Measurements from ENCODE around the gene CDA.
"Not testable (repeated sequence)": the region's sequence is repeated elsewhere in the genome, so short reads cannot be mapped to it uniquely, and the experiment has no call there.

The CDA gene

GRCh38 chr1:20586953-20587660 is 1.8 kb upstream of the CDA start:
- DNase-seq (ENCODE audit: low read depth) = no peak

GRCh38 chr1:20587661-20588053 is 1.2 kb upstream of the CDA start:
- DNase-seq (ENCODE audit: low read depth) = no peak

- no peak for DNase-seq (ENCODE audit: low read depth)
Observed at GRCh38 chr1:20589331-20590278, 708 bp downstream of the CDA start.

- no peak for DNase-seq (ENCODE audit: low read depth)
Observed at GRCh38 chr1:20590306-20590777, 1.4 kb downstream of the CDA start.

GRCh38 chr1:20593756-20594155 is 4.9 kb downstream of the CDA start:
- DNase-seq (ENCODE audit: low read depth) = no peak

GRCh38 chr1:20594746-20595145 is 5.8 kb downstream of the CDA start:
- no peak for DNase-seq (ENCODE audit: low read depth)

- no peak for DNase-seq (ENCODE audit: low read depth)
Observed at GRCh38 chr1:20596106-20596505, 7.2 kb downstream of the CDA start.

- no peak for DNase-seq (ENCODE audit: low read depth)
Observed at GRCh38 chr1:20597650-20598049, 8.8 kb downstream of the CDA start.

- DNase-seq (ENCODE audit: low read depth) = no peak
Observed at GRCh38 chr1:20600156-20600555, 11.3 kb downstream of the CDA start.

GRCh38 chr1:20601129-20601825 is 12.4 kb downstream of the CDA start:
- no peak for DNase-seq (ENCODE audit: low read depth)

- no peak for DNase-seq (ENCODE audit: low read depth)
Observed at GRCh38 chr1:20602851-20603450, 14.1 kb downstream of the CDA start.

- DNase-seq (ENCODE audit: low read depth) = no peak
Observed at GRCh38 chr1:20603504-20604464, 14.9 kb downstream of the CDA start.

- DNase-seq (ENCODE audit: low read depth) = no peak
Observed at GRCh38 chr1:20604678-20605077, 15.8 kb downstream of the CDA start.

- DNase-seq (ENCODE audit: low read depth) = not testable (repeated sequence)
Observed at GRCh38 chr1:20606801-20607570, 18.1 kb downstream of the CDA start.

GRCh38 chr1:20609541-20609940 is 20.6 kb downstream of the CDA start:
- no peak for DNase-seq (ENCODE audit: low read depth)

- DNase-seq (ENCODE audit: low read depth) = no peak
Observed at GRCh38 chr1:20610970-20611369, 22.1 kb downstream of the CDA start.

GRCh38 chr1:20611652-20612051 is 22.8 kb downstream of the CDA start:
- no peak for DNase-seq (ENCODE audit: low read depth)

GRCh38 chr1:20612221-20612746 is 23.4 kb downstream of the CDA start:
- DNase-seq (ENCODE audit: low read depth) = no peak

GRCh38 chr1:20614131-20614579 is 25.3 kb downstream of the CDA start:
- no peak for DNase-seq (ENCODE audit: low read depth)
